Measurements from ENCODE around the gene PMEL. TPM values are rescaled to one million over a fixed set of nuclear protein-coding genes. Genes with fewer than 3 reads are reported as not detected.
"Not testable (repeated sequence)": the region's sequence is repeated elsewhere in the genome, so short reads cannot be mapped to it uniquely, and the experiment has no call there.

The PMEL gene
- polyA plus RNA-seq, 1 of the 3 experiments (the other 2 are of a cell fraction) = 1.8 TPM

DNA sequence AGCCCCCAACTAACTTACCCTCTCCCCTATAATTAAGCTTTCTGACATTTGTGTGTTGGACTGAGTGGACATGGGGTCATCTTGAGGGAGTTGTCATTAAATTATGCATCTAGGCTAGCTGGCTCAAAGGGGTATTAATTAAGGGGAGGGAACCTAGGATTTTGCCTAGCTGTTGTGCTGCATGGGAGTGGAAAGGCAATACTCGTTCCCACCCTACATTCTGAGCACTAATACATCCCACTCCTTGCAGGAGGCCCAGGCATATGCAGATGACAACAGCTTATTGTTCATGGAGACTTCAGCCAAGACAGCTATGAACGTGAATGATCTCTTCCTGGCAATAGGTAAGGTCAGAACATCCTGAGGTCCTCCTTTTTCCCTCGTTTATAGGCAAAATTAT is 25.3 kb upstream of the PMEL start:
- H3K4me2 ChIP-seq = no peak overlapping the region
- H3K36me3 ChIP-seq (replicated peaks in 1 of 2; ENCODE audit: control insufficient read depth in 1 of 2, insufficient read depth in 2 of 2, low read length in 1 of 2) = peaks cover 50 to 52% of the 10 kb centered on the region in 2 experiments
- no peak overlapping the region for H3K27ac ChIP-seq (ENCODE audit: low read depth in 2 of 2, low read length in 1 of 2)
- 79% methylated on average over 2 of the region's 3 CpGs for WGBS (ENCODE audit: low lambda C conversion rate)
- no peaks in the 10 kb centered on the region for H3K9me2 ChIP-seq
- H3K4me1 ChIP-seq (ENCODE audit: control insufficient read depth in 1 of 2, insufficient read depth in 2 of 2, low read depth in 1 of 2, low read length in 1 of 2) = no peaks in the 10 kb centered on the region
- no peak overlapping the region for H3K9ac ChIP-seq
- CTCF ChIA-PET = interaction anchor here (0.6 to 10.8 kb wide), 2 partner anchors 33 to 113 kb away, joined by 3 to 183 read pairs; partner anchors contain the start of genes IKZF4 and PA2G4
- H3F3A ChIP-seq (replicated peaks; ENCODE audit: insufficient read depth) = peaks cover 19% of the 10 kb centered on the region
- H3K79me2 ChIP-seq (ENCODE audit: insufficient read depth) = no peaks in the 10 kb centered on the region
- H2AFZ ChIP-seq (ENCODE audit: low read depth) = no peak overlapping the region
- no peaks in the 10 kb centered on the region for H3K27me3 ChIP-seq (ENCODE audit: insufficient read depth)
- no peaks in the 10 kb centered on the region for H3K9me3 ChIP-seq
- no peak for TF ChIP-seq FOXJ3 (CRISPR knock-in tag; IDR thresholded peaks at IDR 0.05)
- no peak for TF ChIP-seq SMC3 (IDR thresholded peaks at IDR 0.05; ENCODE audit: low read depth, low read length)
- TF ChIP-seq, protein P1, sequence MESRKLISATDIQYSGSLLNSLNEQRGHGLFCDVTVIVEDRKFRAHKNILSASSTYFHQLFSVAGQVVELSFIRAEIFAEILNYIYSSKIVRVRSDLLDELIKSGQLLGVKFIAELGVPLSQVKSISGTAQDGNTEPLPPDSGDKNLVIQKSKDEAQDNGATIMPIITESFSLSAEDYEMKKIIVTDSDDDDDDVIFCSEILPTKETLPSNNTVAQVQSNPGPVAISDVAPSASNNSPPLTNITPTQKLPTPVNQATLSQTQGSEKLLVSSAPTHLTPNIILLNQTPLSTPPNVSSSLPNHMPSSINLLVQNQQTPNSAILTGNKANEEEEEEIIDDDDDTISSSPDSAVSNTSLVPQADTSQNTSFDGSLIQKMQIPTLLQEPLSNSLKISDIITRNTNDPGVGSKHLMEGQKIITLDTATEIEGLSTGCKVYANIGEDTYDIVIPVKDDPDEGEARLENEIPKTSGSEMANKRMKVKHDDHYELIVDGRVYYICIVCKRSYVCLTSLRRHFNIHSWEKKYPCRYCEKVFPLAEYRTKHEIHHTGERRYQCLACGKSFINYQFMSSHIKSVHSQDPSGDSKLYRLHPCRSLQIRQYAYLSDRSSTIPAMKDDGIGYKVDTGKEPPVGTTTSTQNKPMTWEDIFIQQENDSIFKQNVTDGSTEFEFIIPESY (IDR thresholded peaks at IDR 0.05; ENCODE audit: borderline replicate concordance, low read depth) = no peak
- TF ChIP-seq, protein P2, sequence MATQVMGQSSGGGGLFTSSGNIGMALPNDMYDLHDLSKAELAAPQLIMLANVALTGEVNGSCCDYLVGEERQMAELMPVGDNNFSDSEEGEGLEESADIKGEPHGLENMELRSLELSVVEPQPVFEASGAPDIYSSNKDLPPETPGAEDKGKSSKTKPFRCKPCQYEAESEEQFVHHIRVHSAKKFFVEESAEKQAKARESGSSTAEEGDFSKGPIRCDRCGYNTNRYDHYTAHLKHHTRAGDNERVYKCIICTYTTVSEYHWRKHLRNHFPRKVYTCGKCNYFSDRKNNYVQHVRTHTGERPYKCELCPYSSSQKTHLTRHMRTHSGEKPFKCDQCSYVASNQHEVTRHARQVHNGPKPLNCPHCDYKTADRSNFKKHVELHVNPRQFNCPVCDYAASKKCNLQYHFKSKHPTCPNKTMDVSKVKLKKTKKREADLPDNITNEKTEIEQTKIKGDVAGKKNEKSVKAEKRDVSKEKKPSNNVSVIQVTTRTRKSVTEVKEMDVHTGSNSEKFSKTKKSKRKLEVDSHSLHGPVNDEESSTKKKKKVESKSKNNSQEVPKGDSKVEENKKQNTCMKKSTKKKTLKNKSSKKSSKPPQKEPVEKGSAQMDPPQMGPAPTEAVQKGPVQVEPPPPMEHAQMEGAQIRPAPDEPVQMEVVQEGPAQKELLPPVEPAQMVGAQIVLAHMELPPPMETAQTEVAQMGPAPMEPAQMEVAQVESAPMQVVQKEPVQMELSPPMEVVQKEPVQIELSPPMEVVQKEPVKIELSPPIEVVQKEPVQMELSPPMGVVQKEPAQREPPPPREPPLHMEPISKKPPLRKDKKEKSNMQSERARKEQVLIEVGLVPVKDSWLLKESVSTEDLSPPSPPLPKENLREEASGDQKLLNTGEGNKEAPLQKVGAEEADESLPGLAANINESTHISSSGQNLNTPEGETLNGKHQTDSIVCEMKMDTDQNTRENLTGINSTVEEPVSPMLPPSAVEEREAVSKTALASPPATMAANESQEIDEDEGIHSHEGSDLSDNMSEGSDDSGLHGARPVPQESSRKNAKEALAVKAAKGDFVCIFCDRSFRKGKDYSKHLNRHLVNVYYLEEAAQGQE (IDR thresholded peaks at IDR 0.05; ENCODE audit: low read depth, low read length) = no peak
- TF ChIP-seq, protein P3, sequence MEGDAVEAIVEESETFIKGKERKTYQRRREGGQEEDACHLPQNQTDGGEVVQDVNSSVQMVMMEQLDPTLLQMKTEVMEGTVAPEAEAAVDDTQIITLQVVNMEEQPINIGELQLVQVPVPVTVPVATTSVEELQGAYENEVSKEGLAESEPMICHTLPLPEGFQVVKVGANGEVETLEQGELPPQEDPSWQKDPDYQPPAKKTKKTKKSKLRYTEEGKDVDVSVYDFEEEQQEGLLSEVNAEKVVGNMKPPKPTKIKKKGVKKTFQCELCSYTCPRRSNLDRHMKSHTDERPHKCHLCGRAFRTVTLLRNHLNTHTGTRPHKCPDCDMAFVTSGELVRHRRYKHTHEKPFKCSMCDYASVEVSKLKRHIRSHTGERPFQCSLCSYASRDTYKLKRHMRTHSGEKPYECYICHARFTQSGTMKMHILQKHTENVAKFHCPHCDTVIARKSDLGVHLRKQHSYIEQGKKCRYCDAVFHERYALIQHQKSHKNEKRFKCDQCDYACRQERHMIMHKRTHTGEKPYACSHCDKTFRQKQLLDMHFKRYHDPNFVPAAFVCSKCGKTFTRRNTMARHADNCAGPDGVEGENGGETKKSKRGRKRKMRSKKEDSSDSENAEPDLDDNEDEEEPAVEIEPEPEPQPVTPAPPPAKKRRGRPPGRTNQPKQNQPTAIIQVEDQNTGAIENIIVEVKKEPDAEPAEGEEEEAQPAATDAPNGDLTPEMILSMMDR (IDR thresholded peaks at IDR 0.05) = no peak
- TF ChIP-seq, protein P4, sequence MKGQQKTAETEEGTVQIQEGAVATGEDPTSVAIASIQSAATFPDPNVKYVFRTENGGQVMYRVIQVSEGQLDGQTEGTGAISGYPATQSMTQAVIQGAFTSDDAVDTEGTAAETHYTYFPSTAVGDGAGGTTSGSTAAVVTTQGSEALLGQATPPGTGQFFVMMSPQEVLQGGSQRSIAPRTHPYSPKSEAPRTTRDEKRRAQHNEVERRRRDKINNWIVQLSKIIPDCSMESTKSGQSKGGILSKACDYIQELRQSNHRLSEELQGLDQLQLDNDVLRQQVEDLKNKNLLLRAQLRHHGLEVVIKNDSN (IDR thresholded peaks at IDR 0.05; ENCODE audit: borderline replicate concordance, low read depth) = no peak
- no peak for TF ChIP-seq GATA2 (CRISPR knock-in tag; IDR thresholded peaks at IDR 0.05)
- no peak for TF ChIP-seq RFX5 (IDR thresholded peaks at IDR 0.05; ENCODE audit: low read length)
- no peak for TF ChIP-seq RAD21 (IDR thresholded peaks at IDR 0.05; ENCODE audit: low read length)
- no peak for TF ChIP-seq FOXM1 (IDR thresholded peaks at IDR 0.05; ENCODE audit: low read depth)
- TF ChIP-seq, protein P5, sequence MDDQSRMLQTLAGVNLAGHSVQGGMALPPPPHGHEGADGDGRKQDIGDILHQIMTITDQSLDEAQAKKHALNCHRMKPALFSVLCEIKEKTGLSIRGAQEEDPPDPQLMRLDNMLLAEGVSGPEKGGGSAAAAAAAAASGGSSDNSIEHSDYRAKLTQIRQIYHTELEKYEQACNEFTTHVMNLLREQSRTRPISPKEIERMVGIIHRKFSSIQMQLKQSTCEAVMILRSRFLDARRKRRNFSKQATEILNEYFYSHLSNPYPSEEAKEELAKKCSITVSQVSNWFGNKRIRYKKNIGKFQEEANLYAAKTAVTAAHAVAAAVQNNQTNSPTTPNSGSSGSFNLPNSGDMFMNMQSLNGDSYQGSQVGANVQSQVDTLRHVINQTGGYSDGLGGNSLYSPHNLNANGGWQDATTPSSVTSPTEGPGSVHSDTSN (IDR thresholded peaks at IDR 0.05) = no peak
- TF ChIP-seq TEAD4 (IDR thresholded peaks at IDR 0.05; ENCODE audit: borderline replicate concordance, insufficient read depth) = no peak
- TF ChIP-seq ELF1 (IDR thresholded peaks at IDR 0.05) = no peak
- TF ChIP-seq TCF12 (IDR thresholded peaks at IDR 0.05) = no peak
- DNase-seq = no peak
- H4K20me1 ChIP-seq (ENCODE audit: insufficient read depth) = no peaks in the 10 kb centered on the region
- POLR2A ChIA-PET = interaction anchor here (1.0 kb wide), 1 partner anchor 30 kb away, joined by 3 read pairs; the partner anchor contains the start of gene IKZF4
- no peak overlapping the region for H3K4me3 ChIP-seq (ENCODE audit: low read depth in 2 of 2, low read length in 1 of 2)

DNA sequence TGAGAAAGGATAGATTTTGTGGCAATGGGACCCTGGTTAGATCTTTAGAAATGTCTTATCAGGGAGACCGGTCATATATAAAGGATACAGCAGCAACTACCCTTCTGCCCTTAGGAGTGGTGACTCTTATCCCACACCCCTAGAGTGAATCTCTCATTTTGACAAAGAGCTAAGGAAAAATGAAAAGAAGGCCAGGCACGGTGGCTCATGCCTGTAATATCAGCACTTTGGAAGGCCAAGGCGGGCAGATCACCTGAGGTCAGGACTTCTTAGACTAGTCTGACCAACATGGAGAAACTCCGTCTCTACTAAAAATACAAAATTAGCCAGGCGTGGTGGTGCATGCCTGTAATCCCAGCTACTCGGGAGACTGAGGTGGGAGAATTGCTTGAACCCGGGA is 20.1 kb upstream of the PMEL start:
- H3K27ac ChIP-seq (ENCODE audit: low read depth in 2 of 2, low read length in 1 of 2); H3K4me2 ChIP-seq; H3K9ac ChIP-seq; H3K4me1 ChIP-seq (ENCODE audit: control insufficient read depth in 1 of 2, insufficient read depth in 2 of 2, low read depth in 1 of 2, low read length in 1 of 2); H3K9me3 ChIP-seq; H4K20me1 ChIP-seq (ENCODE audit: insufficient read depth); H2AFZ ChIP-seq (ENCODE audit: low read depth); H3K27me3 ChIP-seq (ENCODE audit: insufficient read depth); DNase-seq; H3K4me3 ChIP-seq (ENCODE audit: low read depth in 2 of 2, low read length in 1 of 2); H3F3A ChIP-seq (replicated peaks; ENCODE audit: insufficient read depth); H3K9me2 ChIP-seq: not testable (repeated sequence)
- CTCF ChIA-PET = interaction anchor here (0.5 to 7.0 kb wide), 6 partner anchors 9 to 61 kb away, joined by 3 to 50 read pairs (median 4); no protein-coding TSS in a partner anchor
- Histone ChIP-seq H3K36me3 (replicated peaks in 1 of 2; ENCODE audit: control insufficient read depth in 1 of 2, insufficient read depth in 2 of 2, low read length in 1 of 2) (peaks cover 27 to 65% of the 10 kb centered on the region in 2 experiments), H3K79me2 (ENCODE audit: insufficient read depth) (peaks cover 22% of the 10 kb centered on the region; the same call in 1 of the 2 replicates)
- POLR2A ChIA-PET = interaction anchor here (0.8 kb wide), 1 partner anchor 8 kb away, joined by 3 read pairs; no protein-coding TSS in a partner anchor
- 96% methylated on average over 7 of the region's 7 CpGs for WGBS (ENCODE audit: low lambda C conversion rate)

All from SK-N-SH (cell line).